SW 1271 (cell line): ENCODE measurements around the gene GPRIN2.
"Not testable (repeated sequence)": the region's sequence is repeated elsewhere in the genome, so short reads cannot be mapped to it uniquely, and the experiment has no call there.

Experiments used
- DNase-seq, 2 experiments: peaks; one replicate each; lab custom pipeline; 2025; lab: John Stamatoyannopoulos, UW

GPRIN2 gene

GRCh38 chr10:46520941-46521340 lies 35.5 kb downstream of the GPRIN2 start:
- DNase-seq: no peak

- no peak for DNase-seq
Measured at GRCh38 chr10:46520381-46520780, 36.1 kb downstream of the GPRIN2 start.

- DNase-seq: no peak
Measured at GRCh38 chr10:46518028-46518725, 38.3 kb downstream of the GPRIN2 start.

- DNase-seq: no peak
Measured at GRCh38 chr10:46517541-46517940, 38.9 kb downstream of the GPRIN2 start.

- peak; percentile 31 to 64 for DNase-seq
Measured at GRCh38 chr10:46516660-46517416, 39.6 kb downstream of the GPRIN2 start.

GRCh38 chr10:46515793-46516192 lies 40.7 kb downstream of the GPRIN2 start:
- DNase-seq: no peak

GRCh38 chr10:46515366-46515765 lies 41.1 kb downstream of the GPRIN2 start:
- no peak for DNase-seq

GRCh38 chr10:46514899-46515298 lies 41.6 kb downstream of the GPRIN2 start:
- DNase-seq: no peak

- DNase-seq: no peak
Measured at GRCh38 chr10:46514431-46514861, 42.0 kb downstream of the GPRIN2 start.

GRCh38 chr10:46513333-46513732 lies 43.1 kb downstream of the GPRIN2 start:
- not testable (repeated sequence) for DNase-seq

GRCh38 chr10:46512725-46513124 lies 43.7 kb downstream of the GPRIN2 start:
- DNase-seq: not testable (repeated sequence)

GRCh38 chr10:46512002-46512401 lies 44.5 kb downstream of the GPRIN2 start:
- not testable (repeated sequence) for DNase-seq
